GM19351 (cell line): ENCODE measurements around the gene CNTNAP1.

ENCODE experiments used
- ATAC-seq: cut with Tn5 transposase; IDR thresholded peaks from one replicate; pipeline ENCODE4 v1.9.1; 2021; ENCODE audit warnings: mild to moderate bottlenecking, moderate library complexity; ENCODE audit not compliant: unreplicated experiment

CNTNAP1 gene

DNA sequence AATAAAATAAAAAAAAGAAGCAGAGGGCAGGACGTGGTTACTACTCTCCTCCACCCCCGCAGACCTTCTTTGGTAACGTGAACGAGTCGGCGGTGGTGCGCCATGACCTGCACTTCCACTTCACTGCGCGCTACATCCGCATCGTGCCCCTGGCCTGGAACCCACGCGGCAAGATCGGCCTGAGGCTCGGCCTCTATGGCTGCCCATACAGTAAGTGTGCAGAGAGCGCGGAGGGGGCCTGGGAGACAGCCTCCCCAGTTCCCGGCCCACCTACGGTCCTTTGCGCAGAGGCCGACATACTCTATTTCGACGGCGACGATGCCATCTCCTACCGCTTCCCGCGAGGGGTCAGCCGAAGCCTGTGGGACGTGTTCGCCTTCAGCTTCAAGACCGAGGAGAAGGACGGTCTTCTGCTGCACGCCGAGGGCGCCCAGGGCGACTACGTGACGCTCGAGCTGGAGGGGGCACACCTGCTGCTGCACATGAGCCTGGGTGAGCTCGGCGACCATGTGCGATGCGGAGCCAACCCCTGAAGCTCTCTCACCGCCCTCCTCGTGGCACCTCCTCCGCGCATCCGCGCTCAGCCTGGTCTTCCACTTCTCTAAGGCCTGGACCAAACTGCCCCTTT is 2.7 kb downstream of the CNTNAP1 start:
- ATAC-seq: no peak

DNA sequence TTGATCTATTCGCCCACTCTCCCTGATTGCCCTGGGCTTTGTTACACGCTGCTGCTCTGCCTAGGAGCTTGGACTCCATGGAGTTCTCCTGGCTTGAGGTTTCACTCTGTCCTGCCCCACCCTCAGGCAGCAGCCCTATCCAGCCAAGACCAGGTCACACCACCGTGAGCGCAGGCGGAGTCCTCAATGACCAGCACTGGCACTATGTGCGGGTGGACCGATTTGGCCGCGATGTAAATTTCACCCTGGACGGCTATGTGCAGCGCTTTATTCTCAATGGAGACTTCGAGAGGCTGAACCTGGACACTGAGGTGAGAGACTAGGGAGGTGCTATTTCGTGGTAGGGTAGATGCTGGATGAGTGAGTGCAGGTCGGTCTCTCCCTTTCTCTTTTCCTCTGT is 3.5 kb downstream of the CNTNAP1 start:
- ATAC-seq: no peak

DNA sequence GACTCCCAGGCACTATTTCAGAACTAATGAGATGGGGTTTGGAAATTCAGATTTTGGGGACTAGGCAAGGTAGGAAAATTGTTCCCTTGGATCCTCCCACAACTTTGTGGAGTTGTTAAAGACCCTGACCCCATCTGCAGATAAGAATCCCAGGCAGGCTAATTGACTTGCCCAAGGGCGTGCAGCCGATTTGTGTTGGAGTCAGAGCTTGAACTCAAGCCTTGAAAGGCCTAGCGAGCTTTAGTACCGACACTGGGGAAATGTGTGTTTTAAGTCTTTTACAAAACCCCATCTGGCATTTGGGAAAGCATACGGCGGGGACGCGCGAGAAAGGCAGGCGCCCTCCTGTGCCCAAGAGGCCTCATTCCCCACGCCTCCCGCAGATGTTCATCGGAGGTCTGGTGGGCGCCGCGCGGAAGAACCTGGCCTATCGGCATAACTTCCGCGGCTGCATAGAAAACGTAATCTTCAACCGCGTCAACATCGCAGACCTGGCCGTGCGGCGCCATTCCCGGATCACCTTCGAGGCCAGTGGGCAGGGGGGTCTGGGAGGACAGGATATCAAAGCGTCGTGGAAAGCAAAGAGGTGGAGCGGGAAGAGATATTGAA is 4.3 kb downstream of the CNTNAP1 start:
- ATAC-seq: no peak

DNA sequence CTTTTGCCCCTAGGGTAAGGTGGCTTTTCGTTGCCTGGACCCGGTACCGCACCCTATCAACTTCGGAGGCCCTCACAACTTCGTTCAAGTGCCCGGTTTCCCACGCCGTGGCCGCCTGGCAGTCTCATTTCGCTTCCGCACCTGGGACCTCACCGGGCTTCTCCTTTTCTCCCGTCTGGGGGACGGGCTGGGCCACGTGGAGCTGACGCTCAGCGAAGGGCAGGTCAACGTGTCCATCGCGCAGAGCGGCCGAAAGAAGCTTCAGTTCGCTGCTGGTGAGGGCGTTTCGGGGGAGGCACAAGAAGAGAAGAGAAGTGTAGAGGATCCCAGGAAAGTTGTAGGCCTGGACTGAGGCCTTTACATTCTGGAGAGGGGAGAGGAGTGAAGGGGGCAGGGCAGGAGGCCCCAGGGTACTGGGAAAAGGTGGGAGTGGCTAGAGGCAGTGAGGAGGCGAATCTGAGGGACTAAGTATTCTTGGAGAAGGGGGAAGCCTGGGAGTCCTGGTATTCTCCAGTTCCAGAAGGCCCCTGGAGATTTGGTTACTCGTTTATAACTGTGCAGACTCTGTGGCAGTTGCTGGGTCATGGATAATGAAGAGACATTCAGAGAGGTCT is 5.5 kb downstream of the CNTNAP1 start:
- no peak for ATAC-seq

DNA sequence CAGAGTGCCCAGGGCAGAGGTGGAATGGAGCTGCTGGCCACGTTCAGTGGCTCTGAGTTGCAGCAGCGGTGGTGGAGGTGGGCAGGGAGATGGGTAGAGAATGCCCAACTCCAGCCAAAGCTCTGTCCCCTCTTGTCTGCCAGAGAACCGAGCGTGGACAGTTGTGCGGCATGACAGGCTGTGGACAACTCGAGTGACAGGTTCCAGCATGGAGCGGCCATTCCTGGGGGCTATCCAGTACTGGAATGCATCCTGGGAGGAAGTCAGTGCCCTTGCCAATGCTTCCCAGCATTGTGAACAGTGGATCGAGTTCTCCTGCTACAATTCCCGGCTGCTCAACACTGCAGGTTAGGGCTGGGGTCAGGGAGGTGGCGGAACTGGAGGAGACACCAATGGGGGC is 8.3 kb downstream of the CNTNAP1 start:
- ATAC-seq: no peak

DNA sequence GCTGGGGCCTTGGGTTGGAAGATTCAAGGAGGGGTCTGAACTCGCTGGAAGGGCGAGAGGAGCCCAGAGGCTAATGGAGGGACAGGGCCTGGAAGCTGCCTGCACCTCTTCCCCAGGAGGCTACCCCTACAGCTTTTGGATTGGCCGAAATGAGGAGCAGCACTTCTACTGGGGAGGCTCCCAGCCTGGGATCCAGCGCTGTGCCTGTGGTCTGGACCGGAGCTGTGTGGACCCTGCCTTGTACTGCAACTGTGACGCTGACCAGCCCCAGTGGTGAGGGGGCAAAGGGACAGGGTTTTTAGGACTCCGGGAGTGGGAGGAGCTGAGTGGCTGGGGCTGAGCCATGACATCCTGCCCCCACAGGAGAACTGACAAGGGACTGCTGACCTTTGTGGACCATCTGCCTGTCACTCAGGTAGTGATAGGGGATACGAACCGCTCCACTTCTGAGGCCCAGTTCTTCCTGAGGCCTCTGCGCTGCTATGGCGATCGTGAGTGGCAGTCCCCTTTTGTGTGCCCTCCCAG is 8.8 kb downstream of the CNTNAP1 start:
- ATAC-seq: no peak

DNA sequence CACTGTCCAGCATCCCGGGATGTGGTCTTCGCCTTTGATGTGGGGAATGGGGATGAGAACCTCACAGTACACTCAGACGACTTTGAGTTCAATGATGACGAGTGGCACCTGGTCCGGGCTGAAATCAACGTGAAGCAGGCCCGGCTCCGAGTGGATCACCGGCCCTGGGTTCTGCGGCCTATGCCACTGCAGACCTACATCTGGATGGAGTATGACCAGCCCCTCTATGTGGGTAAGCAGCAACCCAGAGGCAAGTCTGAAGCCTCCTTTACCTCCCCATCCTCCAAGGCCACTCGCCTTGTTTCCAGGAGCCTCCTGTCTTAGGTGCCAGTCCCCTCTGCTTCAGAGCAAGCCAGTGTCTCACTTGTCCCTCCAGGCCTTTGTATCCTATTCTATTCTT is 10.2 kb downstream of the CNTNAP1 start:
- ATAC-seq: no peak

DNA sequence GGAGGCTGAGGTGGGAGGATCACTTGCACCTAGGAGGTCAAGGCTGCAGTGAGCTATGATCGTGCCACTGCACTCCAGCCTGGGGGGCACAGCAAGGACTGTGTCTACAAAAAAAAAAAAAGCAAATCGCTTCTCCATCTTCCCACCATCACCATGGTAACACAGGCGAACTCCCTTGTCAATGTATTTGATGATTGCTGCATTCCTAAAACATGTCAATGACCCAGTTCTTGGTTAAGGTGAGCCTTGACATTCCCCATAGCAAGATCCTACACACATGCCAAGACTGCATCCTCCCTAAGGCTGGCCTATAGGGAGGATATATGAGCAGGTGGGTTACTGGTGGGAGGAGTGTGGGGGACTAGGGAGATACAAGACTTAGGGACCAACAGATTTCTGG is 12.2 kb downstream of the CNTNAP1 start:
- no peak for ATAC-seq

DNA sequence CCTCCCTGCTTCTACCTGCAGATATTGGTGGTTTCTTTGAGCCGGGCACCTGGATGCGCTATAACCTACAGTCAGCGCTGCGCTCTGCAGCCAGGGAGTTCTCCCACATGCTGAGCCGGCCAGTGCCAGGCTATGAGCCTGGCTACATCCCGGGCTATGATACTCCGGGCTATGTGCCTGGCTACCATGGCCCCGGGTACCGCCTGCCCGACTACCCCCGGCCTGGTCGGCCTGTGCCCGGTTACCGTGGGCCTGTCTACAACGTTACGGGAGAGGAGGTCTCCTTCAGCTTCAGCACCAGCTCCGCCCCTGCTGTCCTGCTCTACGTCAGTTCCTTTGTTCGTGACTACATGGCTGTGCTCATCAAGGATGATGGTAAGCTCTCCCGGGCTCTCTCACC is 13.2 kb downstream of the CNTNAP1 start:
- ATAC-seq: no peak

DNA sequence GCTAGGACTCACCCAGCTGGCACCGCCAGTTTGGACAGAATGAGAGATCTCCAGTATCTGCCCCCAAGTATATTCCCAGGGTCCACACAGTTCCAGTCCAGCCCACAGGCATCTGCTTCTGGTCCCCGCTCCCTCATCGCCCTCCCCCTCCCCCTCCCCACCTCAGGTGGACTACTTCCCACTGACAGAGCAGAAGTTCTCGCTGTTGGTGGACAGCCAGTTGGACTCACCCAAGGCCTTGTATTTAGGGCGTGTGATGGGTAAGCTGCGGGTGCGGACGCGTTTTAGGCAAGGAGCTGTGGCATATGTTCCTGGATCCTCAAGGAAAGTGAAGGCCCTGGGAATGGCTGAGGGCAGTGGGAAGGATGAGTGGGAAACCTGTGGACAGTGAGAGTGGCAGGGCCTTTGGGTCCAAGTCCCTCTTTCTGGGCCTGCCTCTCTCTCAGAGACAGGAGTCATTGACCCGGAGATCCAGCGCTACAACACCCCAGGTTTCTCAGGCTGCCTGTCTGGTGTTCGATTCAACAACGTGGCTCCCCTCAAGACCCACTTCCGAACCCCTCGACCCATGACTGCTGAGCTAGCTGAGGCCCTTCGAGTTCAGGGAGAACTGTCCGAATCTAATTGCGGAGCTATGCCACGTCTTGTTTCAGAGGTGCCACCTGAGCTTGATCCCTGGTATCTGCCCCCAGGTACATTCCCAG is 14.9 kb downstream of the CNTNAP1 start:
- no peak for ATAC-seq

DNA sequence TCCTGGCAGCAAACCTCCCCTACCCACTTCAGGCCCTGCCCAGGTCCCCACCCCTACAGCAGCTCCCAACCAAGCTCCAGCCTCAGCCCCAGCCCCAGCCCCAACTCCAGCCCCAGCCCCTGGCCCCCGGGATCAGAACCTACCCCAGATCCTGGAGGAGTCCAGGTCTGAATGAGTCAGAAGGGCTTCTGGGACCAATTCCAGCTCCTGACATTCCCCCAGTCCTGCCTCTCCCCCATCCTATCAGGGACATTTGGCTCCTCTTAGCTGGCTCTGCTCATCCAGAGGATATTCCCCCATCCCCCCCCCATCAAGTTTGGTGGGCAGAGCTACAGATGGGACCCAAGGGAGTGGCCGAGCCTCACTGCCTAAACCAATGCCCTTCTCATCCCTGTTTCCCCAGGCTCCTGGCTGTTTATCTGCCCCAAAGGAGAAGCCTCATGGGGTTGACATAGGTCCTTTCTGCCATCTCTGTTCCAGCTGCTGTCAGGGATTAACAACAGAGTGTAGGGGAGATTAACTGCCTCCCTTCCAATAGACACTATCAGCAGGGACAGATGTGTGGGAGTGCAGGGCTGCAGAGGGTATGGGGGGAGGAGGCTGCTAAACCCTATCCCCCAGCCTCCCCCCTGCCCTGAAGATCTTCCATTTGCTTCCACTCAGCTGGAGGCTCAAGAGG is 16.5 kb downstream of the CNTNAP1 start:
- no peak for ATAC-seq

DNA sequence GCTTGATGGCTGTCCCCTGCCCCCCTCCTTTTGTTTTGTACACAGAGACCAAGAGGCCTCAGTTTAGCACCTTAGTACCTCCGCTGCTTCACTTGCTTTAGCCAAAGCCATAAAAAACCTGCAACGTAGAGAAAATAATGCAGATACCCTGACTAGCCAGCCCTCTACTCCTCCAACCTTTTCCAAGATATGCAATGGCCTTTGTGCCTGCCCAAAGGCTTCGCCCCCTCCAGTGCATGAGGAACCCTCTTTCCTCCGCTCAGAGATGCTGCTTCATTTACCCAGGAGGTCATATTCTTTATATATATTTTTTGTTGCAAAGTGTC is 17.0 kb downstream of the CNTNAP1 start:
- no peak for ATAC-seq

DNA sequence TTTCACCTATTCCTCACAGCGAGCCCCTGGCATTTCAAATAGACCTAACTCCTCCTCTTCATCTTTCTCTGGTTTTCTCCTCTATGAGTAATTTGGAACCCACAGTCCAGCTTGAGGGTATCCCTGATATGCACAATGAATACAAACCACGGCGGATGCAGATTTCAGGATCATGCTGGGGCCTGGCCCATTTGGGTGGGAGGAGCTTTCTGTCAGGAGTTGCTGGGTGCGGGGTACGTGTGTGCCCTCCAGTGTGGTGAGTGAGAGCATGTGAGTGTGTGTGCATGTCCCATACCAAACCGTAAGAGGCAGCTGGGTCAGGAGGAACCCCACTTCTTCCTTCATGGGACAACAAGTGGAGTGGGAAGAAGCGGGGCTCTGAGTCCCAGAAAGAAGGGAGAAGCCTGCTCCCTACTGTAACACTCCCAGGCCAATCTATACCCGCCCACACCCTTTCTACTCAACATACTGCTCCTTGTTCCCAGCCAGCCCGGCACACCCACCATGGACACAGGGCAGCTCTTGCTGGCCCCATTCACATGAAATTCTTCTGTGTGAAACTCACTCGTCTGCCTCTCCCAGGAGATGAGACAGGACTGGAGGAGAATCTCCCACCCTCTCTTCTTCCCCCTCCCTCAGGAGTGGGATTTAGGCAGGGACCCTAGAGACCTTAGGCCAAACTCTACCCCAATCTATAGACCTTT is 18.4 kb downstream of the CNTNAP1 start:
- no peak for ATAC-seq

DNA sequence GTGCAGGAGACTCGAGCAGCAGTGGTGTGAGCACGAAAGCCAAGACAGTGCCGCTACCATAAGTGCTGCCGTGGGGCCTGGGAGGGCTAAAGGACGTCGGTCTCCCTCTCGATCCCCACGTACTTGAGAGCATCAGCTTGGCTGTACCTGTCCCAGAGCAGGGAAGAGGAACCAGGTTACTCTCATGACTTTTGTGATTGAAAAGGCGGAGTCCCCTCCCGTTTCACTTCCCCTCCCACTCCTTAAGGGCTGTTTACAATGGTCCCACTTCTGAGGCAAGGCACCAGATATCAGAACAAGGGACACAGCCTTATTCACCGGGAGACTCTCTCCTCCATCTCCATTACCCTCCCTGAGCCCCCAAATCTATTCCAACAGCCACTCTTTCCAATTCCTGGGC is 20.1 kb downstream of the CNTNAP1 start:
- no peak for ATAC-seq

DNA sequence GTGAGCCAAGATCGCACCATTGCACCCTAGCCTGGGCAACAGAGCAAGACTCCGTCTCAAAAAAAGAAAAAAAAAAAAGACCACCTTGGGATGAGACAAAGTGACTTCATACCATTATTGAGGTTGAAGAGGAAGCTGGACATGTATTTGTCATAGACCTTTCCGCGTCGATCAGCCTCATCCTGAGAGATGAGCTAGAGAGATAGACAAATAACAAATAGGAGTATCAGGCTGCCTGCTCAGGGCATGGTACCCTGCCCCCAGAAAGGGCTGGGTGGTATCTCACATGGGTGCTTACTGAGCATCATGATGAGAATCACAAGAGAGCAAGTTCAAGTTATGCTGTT is 22.1 kb downstream of the CNTNAP1 start:
- ATAC-seq: no peak

DNA sequence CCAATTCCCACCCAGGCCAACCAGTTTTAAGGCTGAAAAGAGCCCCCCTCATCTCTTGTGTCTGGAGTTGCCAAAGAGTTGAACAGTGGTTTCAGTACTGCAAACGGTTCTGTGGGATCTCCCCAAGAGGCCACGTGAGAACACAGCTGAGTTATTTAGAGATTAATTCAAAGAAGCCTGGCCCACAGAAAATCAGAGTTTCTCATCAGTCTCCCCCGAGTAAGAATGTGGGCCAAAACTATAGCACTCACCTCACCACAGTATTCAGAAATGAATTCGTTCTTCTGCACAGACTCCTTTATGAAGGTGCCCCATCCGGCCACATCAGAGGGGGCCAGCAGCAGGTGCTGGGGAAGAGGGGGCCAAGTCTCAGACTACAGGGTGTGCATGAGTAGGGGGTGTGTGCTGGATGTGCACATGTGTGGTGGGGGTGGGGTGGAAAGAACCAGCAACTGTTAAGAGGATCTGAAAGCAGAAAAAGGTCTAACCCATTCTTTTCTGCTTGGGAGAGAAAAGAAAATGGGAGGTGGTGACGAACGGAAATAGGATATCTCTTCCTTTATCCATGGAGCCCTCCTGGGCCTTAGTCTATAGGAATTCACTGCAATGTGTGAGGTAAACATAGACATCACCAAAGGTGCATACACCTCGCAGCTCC is 22.6 kb downstream of the CNTNAP1 start:
- peak; percentile 77 for ATAC-seq

DNA sequence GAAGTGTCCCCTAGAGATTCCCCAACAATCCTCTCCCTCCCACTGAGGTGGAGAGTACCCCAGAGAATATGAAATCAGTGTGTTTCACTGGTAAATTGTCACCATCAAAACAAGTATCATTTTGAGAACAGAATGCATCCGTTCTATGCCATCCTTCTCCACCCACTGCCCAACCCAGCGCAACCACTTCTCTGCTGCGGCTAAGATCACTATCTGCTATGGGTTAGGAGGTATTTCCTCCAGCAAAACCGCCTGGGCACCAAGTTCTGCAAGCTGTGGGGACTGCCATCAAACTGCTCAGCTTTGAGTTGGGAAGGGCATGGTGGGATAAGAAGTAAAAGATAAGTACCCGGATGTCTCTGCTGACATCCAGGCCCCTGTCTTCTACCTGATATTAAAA is 24.4 kb downstream of the CNTNAP1 start:
- ATAC-seq: no peak

DNA sequence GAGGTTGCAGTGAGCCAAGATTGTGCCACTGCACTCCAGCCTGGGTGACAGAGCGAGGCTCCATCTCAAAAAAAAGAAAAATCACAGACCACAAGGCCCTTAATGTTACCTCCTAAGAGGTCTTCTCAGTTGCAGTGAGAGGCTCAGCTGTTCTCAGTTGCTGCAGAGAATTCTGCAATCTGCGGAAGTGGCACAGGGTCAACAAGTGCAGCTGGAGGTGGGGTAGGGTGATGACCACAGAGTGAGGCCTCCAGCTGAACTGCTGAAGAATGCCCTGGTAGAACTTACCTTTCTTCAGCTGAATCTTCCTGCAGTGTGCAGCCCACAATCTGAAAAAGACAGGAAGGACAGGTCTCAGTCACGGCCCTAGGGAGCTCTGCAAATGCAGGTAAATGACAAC is 26.3 kb downstream of the CNTNAP1 start:
- no peak for ATAC-seq

DNA sequence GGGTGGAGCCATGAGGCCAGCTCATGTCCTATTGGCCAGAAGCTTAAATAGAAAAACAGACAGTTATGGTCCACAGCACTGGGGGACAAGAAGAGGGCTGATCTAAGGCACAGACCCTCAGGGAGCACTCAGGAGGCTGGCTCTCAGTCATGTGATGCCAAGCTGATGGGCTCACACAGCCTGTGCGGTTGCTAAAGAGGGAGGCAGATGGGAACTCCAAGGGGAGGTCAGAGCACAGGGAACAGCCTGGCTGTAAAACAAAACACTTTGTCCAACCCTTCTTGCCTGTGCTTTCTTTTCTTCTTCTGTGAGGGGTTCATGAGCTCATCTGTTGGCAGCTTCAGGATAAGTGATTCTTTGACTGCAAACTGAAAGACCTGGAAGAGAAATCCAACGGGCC is 27.2 kb downstream of the CNTNAP1 start:
- ATAC-seq: no peak

DNA sequence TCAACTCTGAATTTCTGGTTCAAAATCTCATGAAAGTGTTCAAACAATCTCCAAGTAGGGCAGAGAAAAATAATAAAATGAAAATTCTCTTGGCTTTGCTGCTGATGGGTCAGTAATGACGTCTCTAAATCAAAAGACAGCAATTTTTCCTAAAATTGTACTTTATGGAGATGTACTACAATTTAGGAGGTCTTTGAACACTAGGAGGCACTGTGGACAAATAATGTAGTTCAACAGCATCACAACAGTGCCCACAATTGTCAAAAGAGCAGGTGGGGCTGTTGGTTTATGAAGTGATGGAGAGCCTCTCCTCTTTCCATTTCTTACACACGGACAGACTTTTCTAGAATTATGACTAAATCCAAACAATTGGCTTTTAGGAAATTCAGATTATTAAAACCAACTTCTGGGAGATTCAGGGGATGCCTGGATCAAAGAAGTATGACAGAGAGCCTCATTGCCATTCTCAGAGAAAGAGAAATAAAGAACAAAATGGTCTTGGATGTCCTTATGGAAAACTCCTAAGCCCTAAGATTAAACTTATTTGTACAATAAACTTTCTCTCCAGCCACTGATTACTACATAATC is 38.8 kb downstream of the CNTNAP1 start:
- ATAC-seq: no peak
